IPS DF 19.7 (cell line): ENCODE data around the gene ROS1.

Source experiments
- DNase-seq: peaks from one replicate; pipeline ENCODE4 v3.0.0-alpha.2; 2013; ENCODE audit warnings: low read depth, low spot score

ROS1 gene

GRCh38 chr6:117311726-117312125, 114.0 kb downstream of the ROS1 start:
- no peak for DNase-seq

- DNase-seq, result no peak
Observed at GRCh38 chr6:117311310-117311709, 114.4 kb downstream of the ROS1 start.

- no peak for DNase-seq
Observed at GRCh38 chr6:117309611-117310010, 116.1 kb downstream of the ROS1 start.

GRCh38 chr6:117309069-117309468, 116.7 kb downstream of the ROS1 start:
- DNase-seq, result no peak

- no peak for DNase-seq
Observed at GRCh38 chr6:117307655-117308054, 118.1 kb downstream of the ROS1 start.

- no peak for DNase-seq
Observed at GRCh38 chr6:117306227-117306790, 119.4 kb downstream of the ROS1 start.

GRCh38 chr6:117304446-117304845, 121.3 kb downstream of the ROS1 start:
- DNase-seq, result no peak

GRCh38 chr6:117303323-117303722, 122.4 kb downstream of the ROS1 start:
- no peak for DNase-seq

- DNase-seq, result no peak
Observed at GRCh38 chr6:117298941-117299340, 126.8 kb downstream of the ROS1 start.

- DNase-seq, result no peak
Observed at GRCh38 chr6:117290173-117290846, 135.4 kb downstream of the ROS1 start.

- no peak for DNase-seq
Observed at GRCh38 chr6:117288083-117288715, 137.5 kb downstream of the ROS1 start.

- no peak for DNase-seq
Observed at GRCh38 chr6:117280922-117281321, 144.8 kb downstream of the ROS1 start.

- no peak for DNase-seq
Observed at GRCh38 chr6:117276778-117277316, 148.9 kb downstream of the ROS1 start.

GRCh38 chr6:117275711-117276110, 150.0 kb downstream of the ROS1 start:
- no peak for DNase-seq

GRCh38 chr6:117275205-117275604, 150.5 kb downstream of the ROS1 start:
- DNase-seq, result no peak

GRCh38 chr6:117272891-117273290, 152.9 kb downstream of the ROS1 start:
- DNase-seq, result no peak

- no peak for DNase-seq
Observed at GRCh38 chr6:117272032-117272866, 153.5 kb downstream of the ROS1 start.

GRCh38 chr6:117270843-117271507, 154.8 kb downstream of the ROS1 start:
- no peak for DNase-seq

- no peak for DNase-seq
Observed at GRCh38 chr6:117270055-117270842, 155.5 kb downstream of the ROS1 start.

- DNase-seq, result no peak
Observed at GRCh38 chr6:117269638-117270054, 156.1 kb downstream of the ROS1 start.

GRCh38 chr6:117268924-117269323, 156.8 kb downstream of the ROS1 start:
- DNase-seq, result no peak
